ENCODE data around the gene LPIN1.

GRCh38 chr2:11831415-11831814 lies 85.0 kb downstream of the LPIN1 start:
- no peak for TF ChIP-seq REST (IDR thresholded peaks at IDR 0.05; ENCODE audit: insufficient read depth in 1 of 2, low read depth in 2 of 2, low read length in 2 of 2)
- TF ChIP-seq TAF1 (IDR thresholded peaks at IDR 0.05; ENCODE audit: borderline replicate concordance, insufficient read depth, low read length) = no peak
- TF ChIP-seq POLR2AphosphoS5 (IDR thresholded peaks at IDR 0.05; ENCODE audit: low read depth, low read length) = no peak
- TF ChIP-seq SIN3A (IDR thresholded peaks at IDR 0.05; ENCODE audit: borderline replicate concordance, insufficient read depth, low read length) = no peak
- TF ChIP-seq FOXP2 (optimal IDR thresholded peaks at IDR 0.05; ENCODE audit: borderline replicate concordance, extremely low read depth, extremely low read length, insufficient read depth) = no peak
